K562 (cell line): ENCODE data around the gene PSD4.

Source experiments
- MAX ChIP-seq: sonication (generic); formaldehyde crosslinking; IDR thresholded peaks from 2 replicates; pipeline ENCODE4 v1.9.0; 2022; ENCODE audit warnings: mild to moderate bottlenecking, missing genetic modification reagents
- POLR2A ChIP-seq: fragments of 450-650 bp; conservative IDR thresholded peaks from 2 replicates; pipeline ENCODE4 v1.6.1; 2016
- RAD21 ChIP-seq, 2 experiments: fragments of 250-450 bp in 1 of 2; fragments of 450-650 bp in 1 of 2; sonication (Bioruptor Pico) in 1 of 2; formaldehyde crosslinking in 1 of 2; IDR thresholded peaks in 1 of 2; conservative IDR thresholded peaks in 1 of 2; 2 replicates each; pipeline versions ENCODE4 v1.4.0 to v1.8.0; 2020 to 2022; ENCODE audit warnings: mild to moderate bottlenecking in 2 of 2, moderate library complexity in 1 of 2
- RBBP5 ChIP-seq: fragments of 200-600 bp; sonication (generic); IDR thresholded peaks from 2 replicates; pipeline ENCODE4 v1.6.1; 2012; ENCODE audit warnings: borderline replicate concordance, mild to moderate bottlenecking, low read length, control low read depth, inconsistent platforms; ENCODE audit not compliant: insufficient read depth, poor library complexity, severe bottlenecking

GRCh38 chr2:113167962-113168340 is 5.8 kb upstream of the PSD4 start:
- TF ChIP-seq RAD21 (CRISPR knock-in tag; conservative IDR thresholded peaks at IDR 0.05 in 1 of 2, IDR thresholded peaks at IDR 0.05 in 1 of 2) (no peak), MAX (CRISPR knock-in tag) (no peak), RBBP5 (no peak), POLR2A (no peak)
